Activated CD4-positive, alpha-beta T cell treated with anti-CD3 and anti-CD28 coated beads for 36 hours (primary cell): ENCODE data around the gene ATF6. TPM values are rescaled to one million over a fixed set of nuclear protein-coding genes. Genes with fewer than 3 reads are reported as not detected.

Source experiments
- ATAC-seq: fragments of 200-7000 bp; cut with Tn5 transposase; one replicate; pipeline ENCODE4 v1.10.0; 2021; ENCODE audit warnings: mild to moderate bottlenecking, moderate library complexity
- CTCF ChIA-PET: fragments of 350-600 bp; sonication (Branson Sonifier 250); formaldehyde crosslinking; loops from one replicate; lab custom pipeline; 2021; ENCODE audit warnings: antibody characterized with exemption; lab: Charles Lee
- POLR2A ChIA-PET: fragments of 350-600 bp; sonication (Branson Sonifier 250); formaldehyde crosslinking; loops from one replicate; lab custom pipeline; 2021; ENCODE audit warnings: antibody characterized with exemption, inconsistent platforms; lab: Charles Lee
- DNase-seq: peaks from one replicate; pipeline ENCODE4 v3.0.0-alpha.2; 2020
- H3K27ac Mint-ChIP-seq: one replicate; pipeline ENCODE4 v1.8.0; 2021; ENCODE audit warnings: mixed read lengths
- H3K27me3 Mint-ChIP-seq: one replicate; pipeline ENCODE4 v1.8.0; 2021; ENCODE audit warnings: mixed read lengths
- H3K36me3 Mint-ChIP-seq: one replicate; pipeline ENCODE4 v1.8.0; 2021; ENCODE audit warnings: low read depth, mixed read lengths
- H3K4me1 Mint-ChIP-seq: one replicate; pipeline ENCODE4 v1.8.0; 2021; ENCODE audit warnings: mixed read lengths
- H3K4me3 Mint-ChIP-seq: one replicate; pipeline ENCODE4 v1.8.0; 2021; ENCODE audit warnings: mild to moderate bottlenecking, moderate library complexity, mixed read lengths
- H3K9me3 Mint-ChIP-seq: one replicate; pipeline ENCODE4 v1.8.0; 2021; ENCODE audit warnings: low read depth, mixed read lengths
- intact Hi-C, 2 experiments: fragments of 100-400 bp; cut with DNase I in 1 of 2; cut with micrococcal nuclease in 1 of 2; formaldehyde crosslinking; loops; one replicate each; pipeline versions ENCODE4 v1.14.2 to v1.15.1; 2022 to 2024; cut with DNase I, micrococcal nuclease
- total RNA-seq, 2 experiments: library from RNA; stranded (reverse); gene quantifications; one replicate each; pipeline ENCODE4 v1.2.3, GENCODE V29; 2021

Gene ATF6
- total RNA-seq, 2 experiments from 2014 or later, result 23.7 to 31.9 TPM

- POLR2A ChIA-PET, result no interaction called here
- Mint-ChIP-seq H3K4me3 (no peak overlapping the region), H3K27ac (no peak overlapping the region), H3K27me3 (no peaks in the 10 kb centered on the region), H3K4me1 (peaks cover 36% of the 10 kb centered on the region), H3K9me3 (no peaks in the 10 kb centered on the region), H3K36me3 (peaks cover 18% of the 10 kb centered on the region)
- ATAC-seq, result no peak
- no peak for DNase-seq
- CTCF ChIA-PET, result interaction anchor here (0.6 to 1.9 kb wide), 10 partner anchors 9 to 122 kb away, joined by 3 to 12 read pairs (median 4); no protein-coding TSS in a partner anchor
- intact Hi-C loops, result loop anchor here in 1 of 2 experiments (5.0 kb wide), 1 partner anchor 122 kb away; no protein-coding TSS in a partner anchor
These were observed 148.5 kb downstream of the ATF6 start for GRCh38 chr1:161914595-161914994.

- CTCF ChIA-PET, result interaction anchor here (0.6 to 1.9 kb wide), 10 partner anchors 9 to 122 kb away, joined by 3 to 12 read pairs (median 4); no protein-coding TSS in a partner anchor
- H3K9me3 Mint-ChIP-seq, result no peaks in the 10 kb centered on the region
- H3K27ac Mint-ChIP-seq, result no peak overlapping the region
- H3K27me3 Mint-ChIP-seq, result no peaks in the 10 kb centered on the region
- ATAC-seq, result peak; percentile 82
- intact Hi-C loops, result loop anchor here (1.0 to 5.0 kb wide), 3 partner anchors 19 to 1993 kb away; no protein-coding TSS in a partner anchor
- peak; percentile 73 for DNase-seq
- POLR2A ChIA-PET, result interaction anchor here (0.6 kb wide), 1 partner anchor 56 kb away, joined by 3 read pairs; no protein-coding TSS in a partner anchor
- no peak overlapping the region for H3K4me3 Mint-ChIP-seq
- peaks cover 34% of the 10 kb centered on the region for H3K4me1 Mint-ChIP-seq
- peaks cover 18% of the 10 kb centered on the region for H3K36me3 Mint-ChIP-seq
These were observed 149.0 kb downstream of the ATF6 start for GRCh38 chr1:161915051-161915503.

- ATAC-seq, result no peak
- CTCF ChIA-PET, result interaction anchor here (1.1 to 1.9 kb wide), 6 partner anchors 10 to 123 kb away, joined by 3 to 12 read pairs (median 4); no protein-coding TSS in a partner anchor
- peaks cover 27% of the 10 kb centered on the region for H3K4me1 Mint-ChIP-seq
These were observed 149.9 kb downstream of the ATF6 start for GRCh38 chr1:161915978-161916377.

GRCh38 chr1:161919229-161919628, 153.1 kb downstream of the ATF6 start:
- H3K27ac Mint-ChIP-seq, result peak overlapping the region; percentile 33
- H3K36me3 Mint-ChIP-seq, result peaks cover 42% of the 10 kb centered on the region
- no peak overlapping the region for H3K4me3 Mint-ChIP-seq
- H3K4me1 Mint-ChIP-seq, result peaks cover 25% of the 10 kb centered on the region
- DNase-seq, result no peak
- intact Hi-C loops, result loop anchor here in 1 of 2 experiments (5.0 kb wide), 1 partner anchor 1997 kb away; no protein-coding TSS in a partner anchor
- ChIA-PET POLR2A (interaction anchor here (0.6 kb wide), 1 partner anchor 127 kb away, joined by 4 read pairs; no protein-coding TSS in a partner anchor), CTCF (interaction anchor here (0.8 to 1.3 kb wide), 3 partner anchors 13 to 118 kb away, joined by 3 to 4 read pairs (median 3); no protein-coding TSS in a partner anchor)
- no peaks in the 10 kb centered on the region for H3K27me3 Mint-ChIP-seq
- no peak for ATAC-seq
- H3K9me3 Mint-ChIP-seq, result peaks cover 1% of the 10 kb centered on the region

More at GRCh38 chr1:161915978-161916377, 149.9 kb downstream of the ATF6 start:
- H3K9me3 Mint-ChIP-seq, result no peaks in the 10 kb centered on the region
- POLR2A ChIA-PET, result no interaction called here
- no peaks in the 10 kb centered on the region for H3K27me3 Mint-ChIP-seq
- intact Hi-C loops, result loop anchor here (1.0 to 5.0 kb wide), 3 partner anchors 18 to 1994 kb away; no protein-coding TSS in a partner anchor
- no peak for DNase-seq
- H3K27ac Mint-ChIP-seq, result no peak overlapping the region
- H3K4me3 Mint-ChIP-seq, result no peak overlapping the region
- H3K36me3 Mint-ChIP-seq, result peaks cover 23% of the 10 kb centered on the region

- Mint-ChIP-seq H3K4me1 (peaks cover 29% of the 10 kb centered on the region), H3K36me3 (peaks cover 51% of the 10 kb centered on the region), H3K4me3 (no peak overlapping the region), H3K9me3 (peaks cover 3% of the 10 kb centered on the region), H3K27ac (no peak overlapping the region), H3K27me3 (no peaks in the 10 kb centered on the region)
- intact Hi-C loops, result no loop called here
- DNase-seq, result no peak
- POLR2A ChIA-PET, result no interaction called here
- ATAC-seq, result no peak
- CTCF ChIA-PET, result interaction anchor here (0.6 to 1.2 kb wide), 3 partner anchors 8 to 199 kb away, joined by 3 to 4 read pairs (median 3); no protein-coding TSS in a partner anchor
These were observed 155.4 kb downstream of the ATF6 start for GRCh38 chr1:161921491-161921890.

- POLR2A ChIA-PET, result no interaction called here
- no peak overlapping the region for H3K27ac Mint-ChIP-seq
- no peak for DNase-seq
- peaks cover 53% of the 10 kb centered on the region for H3K36me3 Mint-ChIP-seq
- peaks cover 31% of the 10 kb centered on the region for H3K4me1 Mint-ChIP-seq
- no peak overlapping the region for H3K4me3 Mint-ChIP-seq
- intact Hi-C loops, result no loop called here
- CTCF ChIA-PET, result interaction anchor here (0.6 kb wide), 1 partner anchor 153 kb away, joined by 4 read pairs; no protein-coding TSS in a partner anchor
- no peaks in the 10 kb centered on the region for H3K27me3 Mint-ChIP-seq
- ATAC-seq, result no peak
- H3K9me3 Mint-ChIP-seq, result peaks cover 3% of the 10 kb centered on the region
These were observed 155.9 kb downstream of the ATF6 start for GRCh38 chr1:161921990-161922389.

GRCh38 chr1:161928056-161928455, 161.9 kb downstream of the ATF6 start:
- H3K27me3 Mint-ChIP-seq, result no peaks in the 10 kb centered on the region
- DNase-seq (no peak), ATAC-seq (no peak)
- no peak overlapping the region for H3K27ac Mint-ChIP-seq
- CTCF ChIA-PET, result interaction anchor here (0.6 to 1.9 kb wide), 4 partner anchors 13 to 555 kb away, joined by 3 to 6 read pairs (median 3); no protein-coding TSS in a partner anchor
- H3K36me3 Mint-ChIP-seq, result peaks cover 25% of the 10 kb centered on the region
- intact Hi-C loops, result no loop called here
- H3K4me3 Mint-ChIP-seq, result no peak overlapping the region
- POLR2A ChIA-PET, result interaction anchor here (0.6 kb wide), 1 partner anchor 31 kb away, joined by 8 read pairs; no protein-coding TSS in a partner anchor
- H3K4me1 Mint-ChIP-seq, result peaks cover 32% of the 10 kb centered on the region
- H3K9me3 Mint-ChIP-seq, result peaks cover 3% of the 10 kb centered on the region

GRCh38 chr1:161929137-161929536, 163.0 kb downstream of the ATF6 start:
- ATAC-seq, result no peak
- Mint-ChIP-seq H3K36me3 (peaks cover 21% of the 10 kb centered on the region), H3K4me3 (no peak overlapping the region), H3K4me1 (peaks cover 41% of the 10 kb centered on the region), H3K9me3 (peaks cover 3% of the 10 kb centered on the region), H3K27me3 (no peaks in the 10 kb centered on the region), H3K27ac (no peak overlapping the region)
- intact Hi-C loops, result no loop called here
- CTCF ChIA-PET, result interaction anchor here (1.1 to 1.9 kb wide), 4 partner anchors 8 to 137 kb away, joined by 3 to 6 read pairs (median 4); no protein-coding TSS in a partner anchor
- DNase-seq, result no peak
- POLR2A ChIA-PET, result no interaction called here

GRCh38 chr1:161930064-161930463, 163.9 kb downstream of the ATF6 start:
- intact Hi-C loops, result no loop called here
- peaks cover 20% of the 10 kb centered on the region for H3K36me3 Mint-ChIP-seq
- POLR2A ChIA-PET, result no interaction called here
- peaks cover 3% of the 10 kb centered on the region for H3K9me3 Mint-ChIP-seq
- peaks cover 50% of the 10 kb centered on the region for H3K4me1 Mint-ChIP-seq
- no peaks in the 10 kb centered on the region for H3K27me3 Mint-ChIP-seq
- DNase-seq (no peak), ATAC-seq (no peak)
- CTCF ChIA-PET, result interaction anchor here (0.9 to 1.6 kb wide), 5 partner anchors 9 to 138 kb away, joined by 3 to 4 read pairs (median 3); no protein-coding TSS in a partner anchor
- H3K4me3 Mint-ChIP-seq, result no peak overlapping the region
- H3K27ac Mint-ChIP-seq, result no peak overlapping the region

GRCh38 chr1:161932668-161933067, 166.5 kb downstream of the ATF6 start:
- CTCF ChIA-PET, result interaction anchor here (0.7 to 0.8 kb wide), 2 partner anchors 18 to 30 kb away, joined by 3 read pairs; no protein-coding TSS in a partner anchor
- no peaks in the 10 kb centered on the region for H3K27me3 Mint-ChIP-seq
- intact Hi-C loops, result no loop called here
- POLR2A ChIA-PET, result no interaction called here
- no peak overlapping the region for H3K4me3 Mint-ChIP-seq
- peaks cover 56% of the 10 kb centered on the region for H3K4me1 Mint-ChIP-seq
- peak overlapping the region; percentile 51 for H3K27ac Mint-ChIP-seq
- peaks cover 13% of the 10 kb centered on the region for H3K36me3 Mint-ChIP-seq
- ATAC-seq, result no peak
- H3K9me3 Mint-ChIP-seq, result peaks cover 1% of the 10 kb centered on the region
- DNase-seq, result no peak
